Activated effector memory CD4-positive, alpha-beta T cell treated with Interleukin-2 at 50 U/mL for 16 hours (primary cell): ENCODE measurements around the gene ZNF236.
"Not testable (repeated sequence)": the region's sequence is repeated elsewhere in the genome, so short reads cannot be mapped to it uniquely, and the experiment has no call there.

ENCODE experiments used
- DNase-seq: peaks from one replicate; pipeline ENCODE4 v3.0.0-alpha.2; 2020

Gene ZNF236

DNA sequence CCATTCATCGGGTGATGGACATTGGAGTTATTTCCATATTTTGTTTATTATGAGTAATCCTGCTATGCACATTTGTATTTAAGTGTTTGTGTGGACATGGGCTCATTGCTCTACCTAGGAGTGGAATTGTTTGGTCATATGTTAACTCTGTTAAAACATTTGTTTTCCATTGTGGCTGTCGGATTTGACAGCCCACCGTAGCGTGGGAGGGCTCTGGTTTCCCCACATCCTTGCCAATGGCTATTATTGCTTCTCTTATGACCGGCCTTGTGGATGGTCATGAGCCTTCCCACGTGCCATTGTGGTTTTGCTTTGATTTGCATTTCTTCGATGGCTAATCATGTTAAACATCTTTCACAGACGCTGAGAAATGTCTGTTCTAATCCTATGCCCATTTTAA lies 92.0 kb downstream of the ZNF236 start:
- no peak for DNase-seq

GRCh38 chr18:76914796-76915195 lies 92.4 kb downstream of the ZNF236 start:
- no peak for DNase-seq

DNA sequence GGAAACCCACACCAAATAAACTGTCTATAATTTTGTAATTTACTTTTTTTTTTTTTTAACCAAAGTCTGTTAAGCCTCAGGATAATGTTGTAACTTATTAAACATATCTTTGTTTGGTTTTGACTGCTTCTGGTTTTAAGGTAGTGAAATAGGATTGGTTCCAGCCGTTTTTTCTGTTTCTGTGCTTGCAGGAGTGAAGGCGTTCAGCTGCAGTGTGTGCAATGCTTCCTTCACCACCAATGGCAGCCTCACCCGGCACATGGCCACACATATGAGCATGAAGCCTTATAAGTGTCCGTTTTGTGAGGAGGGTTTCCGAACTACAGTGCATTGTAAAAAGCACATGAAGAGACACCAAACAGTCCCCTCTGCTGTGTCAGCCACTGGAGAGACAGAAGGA lies 93.1 kb downstream of the ZNF236 start:
- no peak for DNase-seq

DNA sequence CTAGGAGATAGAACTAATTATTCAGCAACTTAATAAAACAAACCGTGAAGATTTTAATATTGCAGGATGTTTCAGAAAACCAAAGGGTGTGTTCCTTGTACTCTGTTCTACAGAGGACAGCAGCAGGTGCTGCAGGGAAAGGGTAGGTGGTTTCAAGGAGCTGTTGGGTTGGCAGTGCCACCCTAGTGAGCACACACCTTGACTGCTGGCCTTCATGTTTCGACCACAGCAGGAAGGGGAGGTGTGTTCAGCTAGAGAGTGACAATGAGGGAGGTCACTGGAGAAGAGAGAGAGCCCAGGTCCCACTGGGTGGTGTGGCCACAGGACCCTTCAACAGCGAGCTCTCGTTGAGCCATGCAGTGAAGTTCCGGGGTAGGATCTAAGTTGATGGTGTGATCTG lies 98.6 kb downstream of the ZNF236 start:
- DNase-seq, result no peak

DNA sequence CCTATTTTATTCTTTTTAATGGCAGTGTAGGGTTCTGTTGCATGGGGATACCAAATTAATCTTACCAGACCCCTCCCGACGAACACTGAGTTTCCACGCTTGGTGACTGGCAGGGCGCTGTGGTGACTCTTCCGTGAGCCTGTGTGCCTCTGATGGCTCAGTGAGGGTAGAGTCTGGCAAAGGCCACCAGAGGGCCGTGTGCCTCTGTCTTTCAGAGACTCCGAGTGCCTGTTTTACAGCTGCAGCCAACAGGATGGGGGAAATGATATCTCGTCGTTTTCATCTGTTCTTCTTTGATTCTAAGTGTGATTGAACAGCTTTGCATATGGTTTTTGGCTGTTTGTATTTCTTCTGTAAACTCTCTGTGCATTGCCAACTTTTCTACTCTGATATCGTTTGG lies 99.8 kb downstream of the ZNF236 start:
- DNase-seq, result peak; percentile 16

DNA sequence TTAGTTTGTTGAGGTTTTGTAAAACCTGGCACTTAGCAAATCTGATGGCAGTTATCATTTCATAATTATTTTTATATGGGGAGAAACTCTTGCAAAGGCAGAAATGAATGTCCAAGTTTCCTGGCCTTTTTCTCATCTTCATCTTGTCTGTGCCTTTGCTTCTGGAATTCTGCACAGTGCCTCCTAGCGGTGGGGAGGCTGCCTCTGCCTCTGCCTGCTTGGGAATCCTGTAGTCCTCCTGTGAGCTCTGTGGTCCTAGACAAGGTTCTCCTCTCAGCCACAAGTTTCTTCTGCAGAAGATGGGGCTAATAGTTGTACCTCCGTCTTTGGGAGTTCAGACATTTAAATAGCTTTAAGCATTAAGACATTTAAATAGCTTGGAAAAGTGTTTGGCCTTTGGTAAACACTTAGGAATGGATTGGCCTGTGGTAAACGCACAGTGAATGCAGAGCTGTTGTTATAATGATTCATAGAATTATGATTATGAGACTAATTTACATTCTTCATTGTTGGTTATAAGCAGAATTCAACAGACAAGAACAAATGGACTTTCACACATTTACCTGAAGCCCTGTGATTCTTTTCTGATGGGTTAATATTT lies 101.2 kb downstream of the ZNF236 start:
- no peak for DNase-seq

GRCh38 chr18:76925501-76925900 lies 103.1 kb downstream of the ZNF236 start:
- DNase-seq, result no peak

GRCh38 chr18:76927223-76927725 lies 104.9 kb downstream of the ZNF236 start:
- no peak for DNase-seq

DNA sequence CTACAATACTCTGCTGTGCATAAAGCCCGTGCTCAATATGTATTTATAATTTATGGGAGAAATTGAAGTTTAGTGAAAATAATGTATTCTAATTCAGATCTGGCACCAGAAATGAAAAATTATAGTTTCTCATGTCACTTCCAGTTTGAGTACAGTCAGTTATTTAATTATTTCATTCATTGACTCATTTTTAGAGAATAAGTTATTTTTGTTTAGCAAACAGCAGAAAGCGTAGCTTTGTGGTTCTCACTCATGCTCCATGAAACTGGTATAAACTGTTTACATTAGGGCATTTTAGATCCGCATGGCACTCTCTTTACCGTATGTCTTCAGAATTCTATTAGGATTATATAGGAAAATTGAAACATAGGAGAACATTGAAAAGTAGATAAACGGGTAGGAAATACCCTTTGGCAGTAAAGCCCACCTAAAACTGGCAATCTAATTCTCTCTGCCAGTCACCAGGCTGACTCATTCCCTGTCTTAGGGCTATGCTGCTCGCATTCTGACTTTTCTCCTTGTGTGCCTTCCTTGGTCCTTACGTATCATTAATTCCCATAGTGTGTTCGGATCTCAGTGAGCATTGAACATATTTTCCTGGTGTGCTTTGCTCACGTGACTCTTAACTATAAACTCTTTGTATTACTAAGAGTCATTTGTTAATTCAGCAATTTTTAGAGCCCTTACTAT lies 106.0 kb downstream of the ZNF236 start:
- no peak for DNase-seq

GRCh38 chr18:76931171-76931570 lies 108.8 kb downstream of the ZNF236 start:
- DNase-seq, result no peak

DNA sequence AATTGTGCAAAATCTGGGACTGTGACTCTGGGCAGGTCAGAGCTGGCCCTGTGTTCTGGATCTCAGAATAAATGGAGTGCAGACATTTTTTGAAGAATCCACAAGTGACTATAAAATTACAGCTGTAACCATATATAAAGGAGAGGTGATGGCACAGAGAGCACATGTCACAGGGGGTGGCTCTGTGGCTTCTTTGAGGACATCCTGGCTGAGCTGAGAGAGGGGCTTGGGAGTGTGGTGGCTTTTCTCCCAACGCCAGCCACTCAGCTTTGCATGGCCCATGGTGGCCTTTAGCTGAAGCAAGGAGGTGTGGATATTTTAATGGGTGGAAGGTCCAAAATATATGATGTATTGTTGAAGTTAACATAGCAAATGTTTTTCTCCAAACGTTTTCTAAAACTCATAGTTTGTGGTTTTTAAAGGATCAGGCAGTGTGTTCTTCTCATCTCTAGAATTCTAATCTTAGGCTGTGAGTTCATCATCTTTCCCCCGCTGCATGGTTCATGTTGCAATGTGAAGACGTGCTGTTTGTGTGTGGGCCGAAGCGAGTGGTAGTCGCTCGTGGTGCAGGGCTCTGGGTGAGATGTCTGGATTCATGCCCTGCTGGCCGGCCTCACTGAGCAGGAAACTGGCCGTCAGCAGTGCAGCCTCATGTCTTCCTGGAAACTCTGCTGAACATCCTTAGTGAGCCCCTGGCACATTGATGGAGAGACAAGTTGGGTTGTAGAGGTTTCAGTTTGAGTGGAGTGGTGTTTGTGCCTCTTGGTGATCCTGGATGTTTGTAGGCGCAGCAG lies 109.9 kb downstream of the ZNF236 start:
- DNase-seq, result no peak

DNA sequence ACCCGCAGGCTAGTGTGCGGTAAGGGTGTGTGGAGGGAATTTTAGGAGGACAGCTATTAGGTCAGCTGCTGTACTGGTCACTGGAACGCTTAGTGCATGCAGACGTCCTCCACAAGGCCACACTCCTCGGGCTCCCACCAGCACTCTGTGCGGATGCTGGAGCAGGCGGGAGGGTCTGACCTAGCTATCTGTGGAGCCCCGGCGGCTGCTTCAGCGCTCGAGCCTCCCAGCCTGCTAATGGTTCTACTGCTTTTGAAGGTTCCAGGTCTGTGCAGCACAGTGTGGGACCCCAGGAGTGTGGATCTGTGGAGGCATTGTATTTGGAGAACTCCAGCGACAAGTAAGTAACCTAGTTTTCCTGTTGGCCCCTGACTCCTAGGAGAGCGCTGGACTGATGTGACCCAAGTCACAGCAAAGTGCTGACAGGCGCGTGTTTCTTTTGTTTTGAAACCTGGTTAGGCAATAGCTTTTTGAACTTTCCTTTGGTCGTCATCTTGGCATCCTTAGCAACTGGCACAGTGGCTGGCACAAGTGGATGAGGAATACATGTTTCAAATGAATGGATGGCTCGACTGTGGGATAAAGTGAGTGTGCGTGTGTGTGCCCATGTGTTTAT lies 113.5 kb downstream of the ZNF236 start:
- DNase-seq, result no peak

GRCh38 chr18:76936877-76937276 lies 114.5 kb downstream of the ZNF236 start:
- no peak for DNase-seq

DNA sequence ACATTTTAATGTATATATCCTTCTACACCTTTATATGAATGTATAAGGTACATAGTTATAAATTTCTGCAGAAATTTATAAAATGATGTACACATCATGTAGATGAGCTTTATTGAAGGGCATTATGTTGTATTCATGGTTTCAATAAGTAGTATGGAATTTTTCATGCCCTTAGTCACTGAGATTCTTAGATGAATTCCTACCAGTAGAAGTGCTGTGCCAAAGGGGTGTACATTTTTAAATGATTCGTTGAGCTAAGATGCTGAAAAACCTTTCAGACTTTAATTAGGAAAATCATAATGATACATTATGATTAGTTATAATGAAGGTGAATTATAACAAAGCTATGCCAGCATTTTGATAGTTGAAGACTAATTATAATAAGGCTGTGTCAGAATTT lies 115.2 kb downstream of the ZNF236 start:
- DNase-seq, result no peak

GRCh38 chr18:76938619-76939018 lies 116.3 kb downstream of the ZNF236 start:
- DNase-seq, result no peak

DNA sequence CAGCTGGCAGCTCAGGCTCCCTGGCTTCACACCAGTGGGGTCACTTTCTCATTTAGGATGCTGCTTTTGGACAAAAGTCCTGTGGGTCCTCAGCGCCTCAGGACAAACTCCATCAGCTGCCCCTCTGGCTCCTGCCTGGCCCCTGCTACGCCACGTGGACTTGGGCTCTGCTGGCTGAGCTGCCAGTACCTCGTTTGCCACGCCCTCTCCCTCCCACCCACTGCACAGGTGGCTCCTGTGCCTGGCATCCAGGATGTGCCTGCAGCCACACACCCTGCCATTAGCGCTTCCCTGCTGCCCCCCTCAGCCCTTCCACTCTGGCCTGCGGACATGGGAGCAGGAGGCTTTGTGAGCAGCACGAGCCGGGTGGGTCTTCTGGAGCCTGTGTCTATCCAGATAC lies 118.9 kb downstream of the ZNF236 start:
- no peak for DNase-seq

DNA sequence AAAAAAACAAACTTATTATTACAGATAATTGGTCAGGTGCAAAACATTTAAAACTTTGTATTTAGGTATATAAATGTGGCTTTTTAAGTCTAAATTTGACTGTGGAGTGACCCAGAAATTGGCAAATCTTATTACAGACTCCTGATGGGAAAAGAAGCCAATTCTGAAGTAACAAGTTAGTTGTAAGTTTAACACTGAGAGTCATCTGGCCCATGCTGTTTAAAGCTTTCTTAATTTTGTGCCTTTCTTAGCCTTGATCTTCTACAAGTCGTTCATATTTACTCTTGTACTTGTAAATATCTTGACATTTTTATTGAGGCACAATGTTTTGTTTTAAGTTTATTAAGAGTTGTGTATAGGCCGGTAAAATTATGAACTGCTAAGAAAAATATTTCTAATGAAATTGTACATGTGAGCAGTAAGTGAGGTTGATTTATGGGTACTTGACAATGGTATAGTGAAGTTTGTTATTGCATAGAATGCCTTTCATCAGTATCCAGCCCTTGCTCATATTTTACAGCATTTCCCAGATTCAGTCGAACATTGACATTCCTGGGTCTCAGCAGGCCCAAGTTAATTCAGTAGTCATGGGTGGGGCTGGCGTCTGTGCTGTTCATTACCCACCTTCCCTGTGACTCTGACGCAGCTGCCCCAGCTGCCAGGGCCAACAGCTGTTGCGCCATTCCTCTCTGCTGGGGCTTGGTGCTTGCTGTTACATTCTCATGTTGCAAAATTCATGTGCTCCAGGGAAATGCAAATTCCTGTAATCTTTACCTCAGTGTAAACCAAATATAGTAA lies 121.4 kb downstream of the ZNF236 start:
- no peak for DNase-seq

- not testable (repeated sequence) for DNase-seq
These were observed 122.0 kb downstream of the ZNF236 start for GRCh38 chr18:76944346-76944745.

- no peak for DNase-seq
These were observed 126.0 kb downstream of the ZNF236 start for GRCh38 chr18:76948345-76948744.

DNA sequence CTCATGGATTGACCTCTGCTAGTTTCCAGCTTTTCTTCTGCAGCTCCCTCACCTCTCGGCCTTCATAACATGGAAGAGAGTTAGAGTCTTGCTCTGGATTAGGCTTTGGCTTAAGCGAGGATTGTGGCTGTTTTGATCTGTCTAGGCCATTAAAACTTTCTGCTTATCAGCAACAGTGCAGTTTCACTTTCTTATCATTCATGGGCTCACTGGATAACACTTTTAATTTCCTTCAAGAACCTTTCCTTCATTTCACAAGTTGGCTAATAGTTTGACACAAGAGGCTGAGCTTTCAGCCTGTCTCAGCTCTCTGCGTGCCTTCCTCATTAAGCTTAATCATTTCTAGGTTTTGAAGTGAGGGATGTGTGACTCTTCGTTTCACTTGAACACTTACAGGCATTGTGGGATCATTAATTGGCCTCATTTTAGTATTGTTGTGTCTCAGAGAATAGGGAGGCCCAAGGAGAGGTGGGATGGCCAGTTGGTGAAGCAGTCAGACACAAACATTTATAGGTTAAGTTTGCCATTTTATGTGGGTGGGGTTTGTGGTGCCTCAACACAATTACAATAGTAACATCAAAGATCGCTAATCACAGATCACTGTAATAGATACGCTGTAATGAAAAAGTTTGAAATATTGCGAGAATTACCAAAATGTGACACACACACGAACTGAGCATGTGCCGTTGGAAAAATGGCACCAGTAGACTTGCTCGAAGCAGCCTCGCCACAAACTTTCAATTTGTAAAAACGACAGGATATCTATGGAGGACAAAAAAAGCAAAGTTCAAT lies 129.3 kb downstream of the ZNF236 start:
- DNase-seq, result no peak

GRCh38 chr18:76952747-76953146 lies 130.4 kb downstream of the ZNF236 start:
- DNase-seq, result no peak

GRCh38 chr18:76953156-76953555 lies 130.8 kb downstream of the ZNF236 start:
- no peak for DNase-seq
